Measurements from ENCODE around the gene CACUL1.
"Not testable (repeated sequence)": the region's sequence is repeated elsewhere in the genome, so short reads cannot be mapped to it uniquely, and the experiment has no call there.

Gene CACUL1

GRCh38 chr10:118666350-118666749, 88.4 kb downstream of the CACUL1 start:
- no peak overlapping the region for H3K4me3 ChIP-seq (ENCODE audit: low read depth, low read length)
- no peak for TF ChIP-seq CTCF (IDR thresholded peaks at IDR 0.05; ENCODE audit: insufficient read depth, low read depth, low read length, missing control alignments)
- no peak for DNase-seq (ENCODE audit: low read depth)

GRCh38 chr10:118664321-118664720, 90.4 kb downstream of the CACUL1 start:
- H3K4me3 ChIP-seq (ENCODE audit: low read depth, low read length): no peak overlapping the region
- no peak for DNase-seq (ENCODE audit: low read depth)
- no peak for TF ChIP-seq CTCF (IDR thresholded peaks at IDR 0.05; ENCODE audit: insufficient read depth, low read depth, low read length, missing control alignments)

- no peak for DNase-seq (ENCODE audit: low read depth)
- TF ChIP-seq CTCF (IDR thresholded peaks at IDR 0.05; ENCODE audit: insufficient read depth, low read depth, low read length, missing control alignments): no peak
- H3K4me3 ChIP-seq (ENCODE audit: low read depth, low read length): no peak overlapping the region
These were observed 91.6 kb downstream of the CACUL1 start for GRCh38 chr10:118663176-118663575.

GRCh38 chr10:118662228-118663035, 92.3 kb downstream of the CACUL1 start:
- DNase-seq (ENCODE audit: low read depth): no peak
- H3K4me3 ChIP-seq (ENCODE audit: low read depth, low read length): no peak overlapping the region
- TF ChIP-seq CTCF (IDR thresholded peaks at IDR 0.05; ENCODE audit: insufficient read depth, low read depth, low read length, missing control alignments): no peak

GRCh38 chr10:118658762-118659161, 96.0 kb downstream of the CACUL1 start:
- DNase-seq (ENCODE audit: low read depth): no peak
- H3K4me3 ChIP-seq (ENCODE audit: low read depth, low read length): no peak overlapping the region

GRCh38 chr10:118658168-118658567, 96.6 kb downstream of the CACUL1 start:
- not testable (repeated sequence) for H3K4me3 ChIP-seq (ENCODE audit: low read depth, low read length); DNase-seq (ENCODE audit: low read depth)

More at GRCh38 chr10:118658762-118659161, 96.0 kb downstream of the CACUL1 start:
- no peak for TF ChIP-seq CTCF (IDR thresholded peaks at IDR 0.05; ENCODE audit: insufficient read depth, low read depth, low read length, missing control alignments)

GRCh38 chr10:118645294-118645693, 109.5 kb downstream of the CACUL1 start:
- H3K4me3 ChIP-seq (ENCODE audit: low read depth, low read length); DNase-seq (ENCODE audit: low read depth): not testable (repeated sequence)

- no peak overlapping the region for H3K4me3 ChIP-seq (ENCODE audit: low read depth, low read length)
- TF ChIP-seq CTCF (IDR thresholded peaks at IDR 0.05; ENCODE audit: insufficient read depth, low read depth, low read length, missing control alignments): no peak
- DNase-seq (ENCODE audit: low read depth): no peak
These were observed 112.5 kb downstream of the CACUL1 start for GRCh38 chr10:118642228-118642627.
